Endothelial cell of umbilical vein (primary cell): ENCODE results near the gene FUT7.

ENCODE experiments used
- POLR2A ChIP-seq: IDR thresholded peaks from 2 replicates; pipeline ENCODE4 v1.6.1; 2012; ENCODE audit warnings: low read depth, mild to moderate bottlenecking, control low read depth, low read length
- POLR2AphosphoS5 ChIP-seq: IDR thresholded peaks from 2 replicates; pipeline ENCODE4 v1.6.1; 2012; ENCODE audit warnings: low read depth, mild to moderate bottlenecking, control low read depth, low read length, moderate library complexity; ENCODE audit not compliant: insufficient read depth
- TF ChIP-seq, protein P1 (sequence below), 2 donors: IDR thresholded peaks; 1 replicate in 1 of 2; 2 replicates in 1 of 2; pipeline ENCODE4 v1.5.1; 2011; ENCODE audit warnings: low read length in 2 of 2, mild to moderate bottlenecking in 2 of 2, moderate library complexity in 2 of 2, control low read depth in 1 of 2, inconsistent platforms in 1 of 2, low read depth in 1 of 2; ENCODE audit not compliant: insufficient read depth in 1 of 2; ENCODE audit errors: extremely low read depth in 1 of 2
- TF ChIP-seq, protein P2 (sequence below): IDR thresholded peaks from 2 replicates; pipeline ENCODE4 v1.6.1; 2011; ENCODE audit not compliant: insufficient read depth, insufficient read length

DNA sequence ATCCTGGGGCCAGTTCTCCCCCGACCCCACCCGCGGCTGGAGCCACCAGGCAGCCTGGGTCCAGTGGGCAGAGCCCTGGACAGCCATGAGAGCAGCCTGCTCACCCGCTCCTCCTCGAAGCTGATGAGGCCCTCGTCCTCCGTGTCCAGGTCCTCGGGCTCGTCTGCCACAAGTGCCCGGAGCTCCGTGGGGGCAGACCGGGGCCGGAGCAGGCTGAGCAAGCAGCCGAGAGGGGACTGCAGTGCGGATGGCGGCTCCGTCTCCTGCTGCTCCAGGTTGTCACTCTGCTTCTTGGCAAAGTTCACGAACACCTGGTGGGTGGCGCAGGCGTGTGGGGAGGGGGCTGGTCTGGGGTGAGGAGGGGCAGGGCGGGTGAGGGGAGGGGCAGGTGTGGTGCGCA is 23.6 kb downstream of the FUT7 start:
- no peak for TF ChIP-seq POLR2A
- TF ChIP-seq, protein P1, sequence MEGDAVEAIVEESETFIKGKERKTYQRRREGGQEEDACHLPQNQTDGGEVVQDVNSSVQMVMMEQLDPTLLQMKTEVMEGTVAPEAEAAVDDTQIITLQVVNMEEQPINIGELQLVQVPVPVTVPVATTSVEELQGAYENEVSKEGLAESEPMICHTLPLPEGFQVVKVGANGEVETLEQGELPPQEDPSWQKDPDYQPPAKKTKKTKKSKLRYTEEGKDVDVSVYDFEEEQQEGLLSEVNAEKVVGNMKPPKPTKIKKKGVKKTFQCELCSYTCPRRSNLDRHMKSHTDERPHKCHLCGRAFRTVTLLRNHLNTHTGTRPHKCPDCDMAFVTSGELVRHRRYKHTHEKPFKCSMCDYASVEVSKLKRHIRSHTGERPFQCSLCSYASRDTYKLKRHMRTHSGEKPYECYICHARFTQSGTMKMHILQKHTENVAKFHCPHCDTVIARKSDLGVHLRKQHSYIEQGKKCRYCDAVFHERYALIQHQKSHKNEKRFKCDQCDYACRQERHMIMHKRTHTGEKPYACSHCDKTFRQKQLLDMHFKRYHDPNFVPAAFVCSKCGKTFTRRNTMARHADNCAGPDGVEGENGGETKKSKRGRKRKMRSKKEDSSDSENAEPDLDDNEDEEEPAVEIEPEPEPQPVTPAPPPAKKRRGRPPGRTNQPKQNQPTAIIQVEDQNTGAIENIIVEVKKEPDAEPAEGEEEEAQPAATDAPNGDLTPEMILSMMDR (IDR thresholded peaks at IDR 0.05; ENCODE audit: extremely low read depth in 1 of 2, insufficient read depth in 1 of 2, low read depth in 1 of 2, low read length in 2 of 2) = no peak
- TF ChIP-seq POLR2AphosphoS5 = no peak
- TF ChIP-seq, protein P2, sequence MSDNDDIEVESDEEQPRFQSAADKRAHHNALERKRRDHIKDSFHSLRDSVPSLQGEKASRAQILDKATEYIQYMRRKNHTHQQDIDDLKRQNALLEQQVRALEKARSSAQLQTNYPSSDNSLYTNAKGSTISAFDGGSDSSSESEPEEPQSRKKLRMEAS = no peak
